BJ (cell line): ENCODE data around the gene GABARAPL2. TPM values are rescaled to one million over a fixed set of nuclear protein-coding genes. Genes with fewer than 3 reads are reported as not detected.

Experiments used
- CTCF ChIA-PET: fragments of 350-600 bp; formaldehyde crosslinking; extraction: SDS; loops from one replicate; lab custom pipeline; 2021; ENCODE audit warnings: antibody characterized with exemption, inconsistent platforms; lab: Yijun Ruan, JAX
- POLR2A ChIA-PET: fragments of 300-600 bp; sonication (Branson Sonifier 250); formaldehyde crosslinking; extraction: SDS; loops from one replicate; lab custom pipeline; 2021; ENCODE audit warnings: antibody characterized with exemption; lab: Charles Lee
- DNase-seq: peaks from one replicate; pipeline ENCODE4 v3.0.0-alpha.2; 2011; ENCODE audit warnings: low read depth
- H3K27me3 ChIP-seq: 2 replicates; pipeline ENCODE4 v1.6.0; 2011; ENCODE audit warnings: low read length; ENCODE audit not compliant: control insufficient read depth, insufficient read depth
- H3K36me3 ChIP-seq: 2 replicates; pipeline ENCODE4 v1.5.1; 2011; ENCODE audit warnings: low read length; ENCODE audit not compliant: control insufficient read depth, insufficient read depth
- H3K4me3 ChIP-seq: 2 replicates; pipeline ENCODE4 v1.5.1; 2011; ENCODE audit warnings: low read depth, mild to moderate bottlenecking, control low read depth, low read length
- polyA plus RNA-seq: library from polyadenylated mRNA; depleted of rRNA; stranded (reverse); fragments of >200 nt; gene quantifications from 2 replicates; pipeline ENCODE4 v1.2.3, GENCODE V29; 2011
- TF ChIP-seq, protein P1 (sequence below): IDR thresholded peaks from 2 replicates; pipeline ENCODE4 v1.5.1; 2011; ENCODE audit warnings: low read depth, mild to moderate bottlenecking, control low read depth, inconsistent platforms, low read length, moderate library complexity; ENCODE audit not compliant: insufficient read depth

Gene GABARAPL2
- polyA plus RNA-seq, 1 experiment, result 32.3 TPM

DNA sequence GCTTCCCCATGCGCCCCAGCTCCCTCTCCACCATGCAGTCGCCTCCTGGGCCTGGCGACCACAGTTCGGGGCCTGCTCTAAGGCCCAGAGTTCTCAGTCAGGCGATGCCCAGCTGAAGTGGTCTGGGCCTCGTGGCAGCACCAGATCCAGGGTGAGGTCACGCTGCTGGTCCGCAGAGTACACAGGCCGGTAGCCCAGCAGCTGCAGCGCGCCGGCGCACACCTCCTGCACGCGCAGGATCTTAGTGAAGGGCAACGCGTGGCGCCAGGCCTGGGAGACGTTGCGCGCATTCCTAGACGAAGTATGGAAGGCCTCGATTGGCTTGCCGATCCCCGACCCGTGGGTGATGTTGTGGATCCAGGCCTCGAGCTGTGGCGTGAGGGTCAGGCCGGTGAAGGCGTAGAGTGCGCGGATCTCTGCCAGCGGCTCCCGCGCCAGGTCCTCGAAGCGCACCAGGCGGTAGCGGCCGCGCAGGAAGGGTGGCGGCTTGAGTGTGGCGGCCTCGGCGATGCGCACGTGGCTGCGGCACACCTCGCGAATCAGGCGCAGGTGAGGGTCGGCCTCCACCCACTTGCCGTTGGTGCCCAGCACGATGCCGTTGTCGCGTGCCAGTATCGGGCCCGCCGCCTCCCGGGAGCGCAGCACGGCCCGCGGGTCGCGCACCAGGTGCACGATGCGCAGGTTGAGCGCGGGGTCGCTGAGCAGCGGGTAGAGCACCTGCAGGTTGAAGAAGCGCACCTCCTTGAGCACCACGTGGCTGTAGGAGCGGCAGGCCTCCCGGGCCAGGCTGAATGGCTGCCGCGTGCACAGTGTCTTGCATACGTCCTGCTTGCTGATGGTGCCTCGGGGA is 36.9 kb upstream of the GABARAPL2 start:
- DNase-seq, result no peak
- TF ChIP-seq, protein P1, sequence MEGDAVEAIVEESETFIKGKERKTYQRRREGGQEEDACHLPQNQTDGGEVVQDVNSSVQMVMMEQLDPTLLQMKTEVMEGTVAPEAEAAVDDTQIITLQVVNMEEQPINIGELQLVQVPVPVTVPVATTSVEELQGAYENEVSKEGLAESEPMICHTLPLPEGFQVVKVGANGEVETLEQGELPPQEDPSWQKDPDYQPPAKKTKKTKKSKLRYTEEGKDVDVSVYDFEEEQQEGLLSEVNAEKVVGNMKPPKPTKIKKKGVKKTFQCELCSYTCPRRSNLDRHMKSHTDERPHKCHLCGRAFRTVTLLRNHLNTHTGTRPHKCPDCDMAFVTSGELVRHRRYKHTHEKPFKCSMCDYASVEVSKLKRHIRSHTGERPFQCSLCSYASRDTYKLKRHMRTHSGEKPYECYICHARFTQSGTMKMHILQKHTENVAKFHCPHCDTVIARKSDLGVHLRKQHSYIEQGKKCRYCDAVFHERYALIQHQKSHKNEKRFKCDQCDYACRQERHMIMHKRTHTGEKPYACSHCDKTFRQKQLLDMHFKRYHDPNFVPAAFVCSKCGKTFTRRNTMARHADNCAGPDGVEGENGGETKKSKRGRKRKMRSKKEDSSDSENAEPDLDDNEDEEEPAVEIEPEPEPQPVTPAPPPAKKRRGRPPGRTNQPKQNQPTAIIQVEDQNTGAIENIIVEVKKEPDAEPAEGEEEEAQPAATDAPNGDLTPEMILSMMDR, result no peak
- H3K27me3 ChIP-seq, result no peaks in the 10 kb centered on the region
- H3K4me3 ChIP-seq, result no peak overlapping the region
- H3K36me3 ChIP-seq, result no peaks in the 10 kb centered on the region
- CTCF ChIA-PET, result interaction anchor here (0.7 to 2.2 kb wide), 3 partner anchors 12 to 89 kb away, joined by 3 to 9 read pairs (median 4); no protein-coding TSS in a partner anchor
- POLR2A ChIA-PET, result no interaction called here

DNA sequence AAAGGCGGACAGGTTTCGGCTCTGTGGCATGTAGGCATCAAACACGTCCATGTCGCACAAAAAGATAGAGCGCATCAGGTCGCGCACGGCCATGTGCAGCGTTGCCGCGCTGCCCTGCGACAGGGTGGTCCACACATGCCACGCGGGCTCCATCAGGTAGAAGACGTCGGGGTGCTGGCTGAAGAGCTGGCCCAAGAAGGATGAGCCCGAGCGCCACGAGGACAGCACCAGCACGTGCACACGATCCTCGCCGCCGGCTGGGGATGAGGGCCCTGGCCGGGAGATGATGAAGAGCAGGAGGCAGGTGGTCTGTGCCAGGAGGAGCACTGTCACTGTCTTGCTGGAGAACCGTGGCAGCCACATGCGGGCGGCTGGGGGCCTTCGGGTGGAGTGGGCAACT is 36.2 kb upstream of the GABARAPL2 start:
- TF ChIP-seq, protein P1, result no peak
- H3K27me3 ChIP-seq, result no peaks in the 10 kb centered on the region
- ChIA-PET POLR2A (no interaction called here), CTCF (no interaction called here)
- no peak for DNase-seq
- H3K36me3 ChIP-seq, result no peaks in the 10 kb centered on the region
- no peak overlapping the region for H3K4me3 ChIP-seq

DNA sequence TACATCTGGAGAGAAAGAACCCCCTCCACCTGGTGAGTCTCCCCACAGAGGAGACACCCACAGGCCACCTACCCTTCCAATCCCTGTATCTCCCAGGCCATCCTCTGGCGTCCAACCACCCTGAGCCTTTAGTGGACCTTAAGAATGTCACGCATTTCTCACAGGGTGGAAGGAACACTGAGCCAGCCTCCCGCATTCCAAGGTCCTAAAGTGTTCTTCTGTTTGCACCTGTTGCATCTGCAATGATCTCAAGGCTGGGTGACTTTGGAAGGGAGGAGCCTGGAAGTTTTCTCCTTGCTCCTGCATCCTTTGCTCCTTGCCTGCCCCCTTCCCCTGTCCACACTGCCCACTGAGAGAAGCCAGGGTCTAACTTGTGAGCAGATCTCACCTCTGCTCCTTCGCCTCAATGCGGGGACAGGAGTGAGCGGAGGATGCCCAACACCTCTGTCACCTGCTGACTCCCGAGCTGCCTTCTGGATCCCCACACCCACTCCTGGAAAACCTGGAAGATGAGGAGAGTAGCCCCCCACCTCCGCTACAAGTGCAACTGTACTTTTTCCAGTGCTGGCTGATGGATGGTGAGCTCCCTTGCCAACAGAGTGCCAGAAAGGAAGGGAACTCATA is 33.9 kb upstream of the GABARAPL2 start:
- TF ChIP-seq, protein P1, result no peak
- ChIA-PET CTCF (interaction anchor here (0.6 to 1.5 kb wide), 2 partner anchors 10 to 15 kb away, joined by 3 to 6 read pairs; no protein-coding TSS in a partner anchor), POLR2A (no interaction called here)
- H3K36me3 ChIP-seq, result no peaks in the 10 kb centered on the region
- no peak overlapping the region for H3K4me3 ChIP-seq
- no peak for DNase-seq
- H3K27me3 ChIP-seq, result no peaks in the 10 kb centered on the region

DNA sequence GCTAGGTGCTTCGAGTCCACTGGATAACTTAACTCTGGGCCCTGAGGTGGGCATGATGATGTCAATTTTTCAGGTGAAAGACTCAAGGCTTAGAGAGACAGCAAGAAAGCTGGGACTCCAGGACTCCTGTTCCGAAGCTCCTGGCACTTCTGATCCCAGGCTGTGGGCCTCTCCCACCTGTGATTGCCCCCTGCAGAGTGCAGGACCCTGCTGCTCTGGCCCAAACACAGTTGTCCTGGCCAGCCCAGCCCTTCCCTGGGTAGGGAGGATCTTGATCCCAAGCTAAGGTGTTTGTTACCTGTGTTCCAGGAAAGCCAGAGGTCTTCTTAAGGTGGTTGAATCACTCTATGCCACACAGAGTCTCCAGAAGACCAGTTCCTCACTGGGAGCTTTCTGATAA is 33.4 kb upstream of the GABARAPL2 start:
- Histone ChIP-seq H3K36me3 (no peaks in the 10 kb centered on the region), H3K4me3 (no peak overlapping the region), H3K27me3 (no peaks in the 10 kb centered on the region)
- TF ChIP-seq, protein P1, result no peak
- CTCF ChIA-PET, result no interaction called here
- no peak for DNase-seq
- POLR2A ChIA-PET, result no interaction called here

DNA sequence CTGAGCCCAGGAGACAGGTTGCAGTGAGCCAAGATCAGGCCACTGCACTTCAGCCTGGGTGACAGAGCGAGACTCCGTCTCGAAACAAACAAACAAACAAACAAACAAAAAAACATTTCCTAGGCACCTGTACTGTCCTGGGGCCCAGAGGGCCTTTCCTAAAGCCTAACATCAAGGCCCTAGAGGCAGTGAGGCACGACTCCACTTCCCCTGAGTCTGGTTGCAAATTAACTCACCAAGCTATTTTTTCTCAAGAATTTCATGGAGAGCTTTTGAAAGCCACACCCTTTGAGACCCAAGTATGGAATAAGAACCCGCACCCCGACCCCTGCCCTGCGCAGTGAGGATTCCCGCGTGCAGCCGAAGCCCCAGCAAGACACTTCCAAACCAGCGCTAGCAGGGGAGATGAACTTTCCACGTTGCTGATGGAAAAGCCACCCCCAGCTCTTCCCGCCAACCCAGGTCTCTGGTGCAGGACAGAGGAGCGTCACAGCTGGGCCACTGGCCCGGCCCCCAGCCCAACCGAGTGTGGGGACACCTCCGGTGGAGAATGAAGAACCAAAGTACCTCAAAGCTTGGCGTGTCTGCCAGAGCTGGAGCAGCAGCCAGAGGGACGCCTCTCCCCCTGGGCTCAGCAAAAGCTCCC is 31.5 kb upstream of the GABARAPL2 start:
- no peak for DNase-seq
- TF ChIP-seq, protein P1, result no peak
- H3K27me3 ChIP-seq, result no peaks in the 10 kb centered on the region
- CTCF ChIA-PET, result interaction anchor here (0.5 to 0.8 kb wide), 2 partner anchors 15 to 375 kb away, joined by 3 to 4 read pairs; no protein-coding TSS in a partner anchor
- POLR2A ChIA-PET, result no interaction called here
- H3K36me3 ChIP-seq, result no peaks in the 10 kb centered on the region
- no peak overlapping the region for H3K4me3 ChIP-seq
